ACC112 (cell line): ENCODE data around the gene ONECUT1.
A peak's percentile ranks its signal among the peaks of the same experiment; 100 is the strongest.

ENCODE experiments used
- H2AFZ ChIP-seq: fragments of 200-600 bp; sonication (generic); one replicate; pipeline ENCODE4 v1.6.0; 2017; ENCODE audit warnings: antibody characterized with exemption, low read length; ENCODE audit not compliant: unreplicated experiment
- H3K27ac ChIP-seq: fragments of 200-600 bp; sonication (generic); 2 replicates; pipeline ENCODE4 v1.5.1; 2014; ENCODE audit warnings: low read depth, mild to moderate bottlenecking, antibody characterized with exemption, low read length, moderate library complexity
- H3K27me3 ChIP-seq: fragments of 200-600 bp; sonication (generic); 2 replicates; pipeline ENCODE4 v1.6.1; 2014; ENCODE audit warnings: mild to moderate bottlenecking, antibody characterized with exemption, low read length, moderate library complexity, mixed read lengths; ENCODE audit not compliant: insufficient read depth
- H3K36me3 ChIP-seq: fragments of 200-600 bp; sonication (generic); 2 replicates; pipeline ENCODE4 v1.6.1; 2016; ENCODE audit warnings: mild to moderate bottlenecking, antibody characterized with exemption, low read length, moderate library complexity, mixed read lengths; ENCODE audit not compliant: insufficient read depth
- H3K4me1 ChIP-seq: fragments of 200-600 bp; sonication (generic); one replicate; pipeline ENCODE4 v1.6.1; 2016; ENCODE audit warnings: low read length, mixed read lengths; ENCODE audit not compliant: insufficient read depth, unreplicated experiment, control insufficient read depth
- H3K4me3 ChIP-seq: fragments of 200-600 bp; sonication (generic); 2 replicates; pipeline ENCODE4 v1.5.1; 2014; ENCODE audit warnings: mild to moderate bottlenecking, low read depth, low read length
- H3K79me2 ChIP-seq: fragments of 200-600 bp; sonication (generic); one replicate; pipeline ENCODE4 v1.6.0; 2016; ENCODE audit warnings: low read length; ENCODE audit not compliant: control insufficient read depth, unreplicated experiment, insufficient read depth

Gene ONECUT1

DNA sequence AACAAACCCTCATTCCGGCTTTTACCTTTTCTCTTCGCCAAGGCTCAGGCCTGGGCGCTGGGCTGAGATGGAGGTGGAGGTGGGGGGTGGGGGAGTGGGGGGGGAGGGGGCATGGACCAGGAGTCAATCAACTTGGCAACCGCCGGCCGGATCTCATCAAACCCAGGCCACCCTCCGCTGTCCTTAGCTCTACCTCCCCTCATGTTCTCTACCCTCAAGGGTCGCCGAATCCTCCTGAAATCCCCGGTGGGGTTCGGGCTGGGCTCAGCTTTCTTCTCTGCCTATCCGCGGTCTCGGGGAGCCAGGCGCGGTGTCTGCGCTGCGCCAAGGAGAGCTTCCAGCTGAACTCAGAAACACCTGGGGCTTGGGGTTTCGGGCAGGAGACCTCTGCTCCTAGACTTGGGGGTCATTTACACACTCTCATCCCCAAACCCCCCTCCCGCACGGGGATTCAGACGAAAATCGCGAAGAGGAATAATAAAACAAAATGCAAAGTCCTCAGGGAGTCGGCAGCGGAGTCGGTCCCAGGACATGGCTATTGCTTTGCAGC, 2.5 kb downstream of the ONECUT1 start:
- Histone ChIP-seq H3K4me3 (no peak overlapping the region), H3K36me3 (no peaks in the 10 kb centered on the region), H3K4me1 (no peaks in the 10 kb centered on the region), H3K27me3 (peaks cover 97% of the 10 kb centered on the region), H2AFZ (no peak overlapping the region), H3K27ac (no peak overlapping the region), H3K79me2 (no peaks in the 10 kb centered on the region)

DNA sequence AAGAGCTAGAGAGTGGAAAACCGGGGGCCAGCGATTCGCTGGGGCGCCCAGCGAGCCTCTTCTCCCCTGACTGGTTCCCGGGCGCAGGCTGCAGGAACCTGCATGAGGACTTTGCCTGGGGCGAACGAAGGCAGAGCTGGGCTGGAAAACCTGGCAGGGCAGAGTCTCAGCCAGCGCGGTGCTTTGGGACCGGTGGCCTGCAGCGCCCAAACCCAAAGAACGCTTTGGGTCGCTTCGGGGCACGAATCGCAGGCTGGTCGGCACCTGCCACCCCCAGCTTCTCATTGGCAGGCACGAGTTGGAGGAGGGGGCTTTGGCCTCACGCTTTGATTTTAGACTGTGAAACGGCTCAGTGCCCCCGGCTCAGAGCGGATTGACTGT, 3.0 kb downstream of the ONECUT1 start:
- Histone ChIP-seq H3K4me3 (no peak overlapping the region), H3K27me3 (peaks cover 97% of the 10 kb centered on the region)

DNA sequence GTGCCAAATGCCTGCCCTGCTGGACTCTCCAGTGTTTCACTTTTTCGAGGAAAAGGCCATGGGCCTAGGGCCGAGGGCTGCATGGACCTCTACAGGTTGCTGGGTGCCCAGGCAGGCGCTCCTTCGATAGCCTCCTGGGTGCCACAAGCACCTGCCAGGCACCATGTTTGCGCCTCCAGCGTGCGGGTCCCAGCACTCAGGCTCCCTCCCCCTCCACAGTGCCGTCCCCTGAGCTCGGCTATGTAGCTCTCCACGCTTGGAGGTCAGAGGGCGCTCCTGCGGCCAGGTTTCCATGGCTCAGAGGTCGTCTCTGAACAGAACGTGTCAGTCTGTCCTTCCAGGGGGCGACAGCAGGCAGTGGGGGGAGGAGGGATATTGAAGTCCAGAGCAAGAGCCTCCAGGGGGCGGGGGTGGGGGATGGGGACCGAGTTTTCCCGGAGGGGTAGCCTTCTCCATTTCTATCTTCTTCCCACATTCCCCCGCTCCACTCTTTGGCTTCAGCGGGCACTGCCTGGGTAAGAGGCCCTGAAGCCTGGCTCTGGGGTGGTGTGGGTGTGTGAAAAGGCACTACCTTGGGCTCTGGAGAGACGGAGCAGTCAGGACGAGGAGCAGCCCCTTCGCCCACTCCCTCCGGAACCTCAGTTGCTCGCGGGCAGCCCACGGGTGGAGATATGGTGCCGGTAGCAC, 3.6 kb downstream of the ONECUT1 start:
- H3K36me3 ChIP-seq, result no peaks in the 10 kb centered on the region
- H3K79me2 ChIP-seq, result no peaks in the 10 kb centered on the region
- H3K4me3 ChIP-seq, result no peak overlapping the region
- peaks cover 97% of the 10 kb centered on the region for H3K27me3 ChIP-seq
- H2AFZ ChIP-seq, result no peak overlapping the region
- no peak overlapping the region for H3K27ac ChIP-seq
- H3K4me1 ChIP-seq, result no peaks in the 10 kb centered on the region

More for the DNA sequence above, 3.0 kb downstream of the ONECUT1 start:
- Histone ChIP-seq H3K36me3 (no peaks in the 10 kb centered on the region), H3K27ac (no peak overlapping the region), H2AFZ (no peak overlapping the region), H3K4me1 (no peaks in the 10 kb centered on the region), H3K79me2 (no peaks in the 10 kb centered on the region)

- Histone ChIP-seq H3K27me3 (peaks cover 97% of the 10 kb centered on the region), H3K4me3 (no peak overlapping the region), H3K4me1 (no peaks in the 10 kb centered on the region), H3K27ac (no peak overlapping the region), H2AFZ (no peak overlapping the region), H3K79me2 (no peaks in the 10 kb centered on the region), H3K36me3 (no peaks in the 10 kb centered on the region)
Observed at GRCh38 chr15:52785672-52786406, 4.3 kb downstream of the ONECUT1 start.

DNA sequence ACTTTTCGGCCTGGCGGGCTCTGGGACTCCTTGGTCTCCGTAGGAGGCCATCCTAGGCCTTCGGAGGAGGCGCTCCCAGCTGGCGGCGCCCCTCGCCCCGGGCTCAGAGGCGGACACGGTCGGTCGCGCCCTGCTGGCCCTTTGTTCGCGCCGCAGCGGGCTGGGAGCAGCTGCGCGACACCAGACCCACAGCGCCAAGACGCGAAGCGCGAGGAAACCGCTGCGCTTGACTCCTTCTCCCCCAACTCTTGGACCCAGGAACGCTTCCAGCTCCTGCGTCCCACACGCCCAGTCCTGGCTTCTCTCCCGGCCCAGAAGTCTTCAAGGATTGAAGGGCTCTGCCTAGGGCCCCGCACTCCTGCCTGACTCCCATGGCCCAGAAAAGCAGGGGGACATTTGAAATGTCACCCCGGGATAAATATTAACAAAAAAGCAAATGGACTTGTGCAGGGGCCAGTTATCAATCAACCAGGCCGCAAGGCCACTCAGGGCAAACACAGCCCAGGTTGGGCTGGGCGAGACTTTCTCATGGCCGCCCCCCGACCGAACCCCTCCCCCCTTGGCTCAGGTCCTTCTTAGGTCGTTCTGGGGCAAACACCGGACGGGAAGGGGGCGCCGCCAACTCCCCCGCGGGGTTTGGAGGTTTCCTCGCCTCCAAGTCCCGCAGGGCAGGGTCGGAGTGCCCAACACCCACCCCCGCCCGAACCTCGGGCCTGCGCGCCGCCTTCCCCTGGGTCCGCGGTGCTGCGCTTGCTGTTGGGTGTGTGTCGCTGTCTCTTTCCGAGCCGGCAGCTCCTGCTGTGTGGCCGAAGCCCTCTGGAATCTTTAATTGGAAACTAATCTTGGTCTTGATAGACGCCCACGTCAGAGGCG, 5.1 kb downstream of the ONECUT1 start:
- no peaks in the 10 kb centered on the region for H3K36me3 ChIP-seq
- no peak overlapping the region for H2AFZ ChIP-seq
- H3K79me2 ChIP-seq, result no peaks in the 10 kb centered on the region
- H3K27me3 ChIP-seq, result peaks cover 97% of the 10 kb centered on the region
- H3K27ac ChIP-seq, result no peak overlapping the region
- no peaks in the 10 kb centered on the region for H3K4me1 ChIP-seq
- H3K4me3 ChIP-seq, result no peak overlapping the region

DNA sequence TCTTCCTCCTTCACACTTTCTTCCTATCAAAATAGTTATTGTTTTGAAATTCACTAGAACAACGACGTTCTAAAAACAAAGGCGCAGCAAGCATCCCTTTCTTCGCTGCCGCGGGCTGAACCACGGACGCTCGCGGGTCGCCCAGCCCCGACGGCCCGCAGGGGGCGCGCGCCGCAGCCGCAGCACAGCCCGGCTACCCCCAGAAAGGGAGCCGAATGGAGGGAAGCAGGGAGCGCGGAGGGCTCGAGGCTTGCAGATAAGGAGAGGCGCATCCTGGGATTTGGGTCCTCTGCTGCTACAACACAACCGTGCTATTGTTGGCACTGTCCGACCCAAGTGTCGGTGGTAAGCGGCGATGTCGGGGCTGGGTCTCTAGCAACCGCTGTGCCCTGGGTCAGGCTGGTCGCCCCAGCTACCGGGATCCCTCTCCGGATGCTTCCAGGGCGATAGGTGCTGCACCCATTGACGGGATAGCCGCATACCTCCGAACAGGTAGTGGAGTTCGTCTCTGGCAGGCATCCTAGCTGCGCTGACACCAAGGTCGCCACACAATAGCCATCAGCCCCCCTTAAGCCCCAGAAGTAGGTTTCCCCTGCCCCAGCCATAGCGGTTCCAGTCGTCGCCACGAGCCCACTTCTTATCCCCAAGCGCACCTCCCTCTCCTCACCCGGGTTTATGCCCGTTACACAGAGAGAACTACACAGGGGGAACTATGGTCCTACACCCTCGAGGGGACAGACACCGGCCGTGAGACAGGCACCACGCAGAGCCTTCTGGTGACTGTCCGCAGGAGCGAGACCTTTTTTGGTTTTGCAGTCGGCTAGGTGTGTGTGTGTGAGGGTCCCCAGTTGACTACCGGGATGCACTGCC, 6.0 kb downstream of the ONECUT1 start:
- Histone ChIP-seq H3K4me1 (no peaks in the 10 kb centered on the region), H3K27me3 (peaks cover 94% of the 10 kb centered on the region), H3K4me3 (no peak overlapping the region), H3K79me2 (no peaks in the 10 kb centered on the region), H3K27ac (no peak overlapping the region), H3K36me3 (no peaks in the 10 kb centered on the region), H2AFZ (no peak overlapping the region)

- Histone ChIP-seq H3K27ac (no peak overlapping the region), H3K36me3 (no peaks in the 10 kb centered on the region), H2AFZ (no peak overlapping the region), H3K4me3 (no peak overlapping the region), H3K79me2 (no peaks in the 10 kb centered on the region), H3K27me3 (peaks cover 90% of the 10 kb centered on the region), H3K4me1 (no peaks in the 10 kb centered on the region)
Observed at GRCh38 chr15:52783191-52783829, 6.8 kb downstream of the ONECUT1 start.

DNA sequence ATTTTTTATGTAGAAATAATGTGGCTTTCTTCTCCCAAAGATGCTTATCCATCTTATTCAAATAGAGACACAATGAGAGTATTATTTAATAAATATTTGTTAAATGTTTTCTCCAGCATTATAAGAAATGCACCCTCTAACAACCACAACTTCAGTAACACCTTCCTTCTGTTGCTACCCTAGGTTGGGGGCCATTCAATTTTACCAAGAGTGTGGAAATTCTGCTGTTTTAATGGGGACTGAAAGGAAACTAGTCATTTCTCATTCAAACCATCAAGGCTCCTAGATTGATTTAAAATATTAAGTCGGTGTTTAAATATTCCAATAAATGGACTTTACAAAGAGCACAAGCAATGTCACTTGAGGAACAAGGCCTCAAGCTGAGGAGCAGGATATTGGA, 7.6 kb downstream of the ONECUT1 start:
- Histone ChIP-seq H2AFZ (no peak overlapping the region), H3K79me2 (no peaks in the 10 kb centered on the region), H3K36me3 (no peaks in the 10 kb centered on the region), H3K4me3 (no peak overlapping the region), H3K4me1 (no peaks in the 10 kb centered on the region), H3K27ac (no peak overlapping the region), H3K27me3 (peaks cover 89% of the 10 kb centered on the region)

GRCh38 chr15:52780172-52780980, 9.8 kb downstream of the ONECUT1 start:
- no peaks in the 10 kb centered on the region for H3K79me2 ChIP-seq
- peaks cover 89% of the 10 kb centered on the region for H3K27me3 ChIP-seq
- no peaks in the 10 kb centered on the region for H3K36me3 ChIP-seq
- H3K4me3 ChIP-seq, result peak overlapping the region; percentile 61
- no peak overlapping the region for H2AFZ ChIP-seq
- no peak overlapping the region for H3K27ac ChIP-seq
- no peaks in the 10 kb centered on the region for H3K4me1 ChIP-seq
